Measurements from ENCODE around the gene DHX40. TPM values are rescaled to one million over a fixed set of nuclear protein-coding genes. Genes with fewer than 3 reads are reported as not detected.

The DHX40 gene
- total and polyA plus RNA-seq, 2 of the 13 experiments (the other 11 are each of a cell fraction or from before 2014, with no cell fraction given) = 22.2 to 37.0 TPM

- peak; percentile 29 for TF ChIP-seq ZNF407 (CRISPR knock-in tag; IDR thresholded peaks at IDR 0.05; ENCODE audit: not compliant biosample characterization)
- TF ChIP-seq DBP (CRISPR knock-in tag; IDR thresholded peaks at IDR 0.05; ENCODE audit: not compliant biosample characterization) = peak; percentile 58
- no peak for TF ChIP-seq SMAD9 (CRISPR knock-in tag; IDR thresholded peaks at IDR 0.05)
- no peak for TF ChIP-seq ZNF383 (CRISPR knock-in tag; IDR thresholded peaks at IDR 0.05; ENCODE audit: borderline replicate concordance)
- 0 out of 2 replicates have a peak, but pooled peaks have one; percentile 15 for TF ChIP-seq MXD1 (CRISPR knock-in tag; IDR thresholded peaks at IDR 0.05)
- TF ChIP-seq SRSF9 (IDR thresholded peaks at IDR 0.05; ENCODE audit: borderline replicate concordance, insufficient read depth, low read depth, low read length, poor library complexity, severe bottlenecking) = no peak
- no peak for TF ChIP-seq SCMH1 (CRISPR knock-in tag; IDR thresholded peaks at IDR 0.05; ENCODE audit: borderline replicate concordance)
- TF ChIP-seq PPARG (CRISPR knock-in tag; conservative IDR thresholded peaks at IDR 0.05) = peak; percentile 62; the same call in 1 of the 2 replicates
- no peak for TF ChIP-seq ZNF282 (IDR thresholded peaks at IDR 0.05; ENCODE audit: partially characterized antibody)
- TF ChIP-seq SP140L (CRISPR knock-in tag; IDR thresholded peaks at IDR 0.05; ENCODE audit: borderline replicate concordance) = no peak
- peak; percentile 39; the same call in 1 of the 2 replicates for TF ChIP-seq GPN1 (CRISPR knock-in tag; IDR thresholded peaks at IDR 0.05; ENCODE audit: borderline replicate concordance)
- TF ChIP-seq ZBTB39 (CRISPR knock-in tag; IDR thresholded peaks at IDR 0.05) = no peak; the same call in 1 of the 2 replicates
- TF ChIP-seq ZNF562 (CRISPR knock-in tag; IDR thresholded peaks at IDR 0.05; ENCODE audit: borderline replicate concordance) = no peak
Measured at GRCh38 chr17:59619298-59620063, 54.1 kb downstream of the DHX40 start, which contains the start of gene CLTC (continued).

Measured in HepG2 (cell line).